Ectodermal cell (in vitro differentiated cells): ENCODE data around the gene PDZD4.

ENCODE experiments used
- H3K27ac ChIP-seq: 2 replicates; pipeline ENCODE4 v1.7.0; 2013; ENCODE audit warnings: mild to moderate bottlenecking, low read depth, low read length; ENCODE audit not compliant: insufficient read depth, poor library complexity, severe bottlenecking
- H3K27me3 ChIP-seq: 2 replicates; pipeline ENCODE4 v1.7.0; 2013; ENCODE audit warnings: mild to moderate bottlenecking, low read length; ENCODE audit not compliant: insufficient read depth, control insufficient read depth, poor library complexity, severe bottlenecking
- H3K36me3 ChIP-seq: one replicate; pipeline ENCODE4 v1.7.0; 2013; ENCODE audit warnings: low read length; ENCODE audit not compliant: control insufficient read depth, insufficient read depth
- H3K4me1 ChIP-seq: one replicate; pipeline ENCODE4 v1.7.0; 2013; ENCODE audit warnings: low read length; ENCODE audit not compliant: control insufficient read depth, insufficient read depth
- H3K4me3 ChIP-seq: 2 replicates; pipeline ENCODE4 v1.7.0; 2013; ENCODE audit warnings: low read depth, low read length, control low read depth; ENCODE audit not compliant: insufficient read depth
- H3K9me3 ChIP-seq: 2 replicates; pipeline ENCODE4 v1.7.0; 2013; ENCODE audit warnings: mild to moderate bottlenecking, low read length, moderate library complexity; ENCODE audit not compliant: control insufficient read depth
- WGBS, 2 experiments: methylation state at CpG; one replicate each; pipeline ENCODE4 v1.1.7; 2013; ENCODE audit warnings: missing lambda C conversion rate in 2 of 2; 5-methylcytosine and 5-hydroxymethylcytosine counted together

Gene PDZD4

DNA sequence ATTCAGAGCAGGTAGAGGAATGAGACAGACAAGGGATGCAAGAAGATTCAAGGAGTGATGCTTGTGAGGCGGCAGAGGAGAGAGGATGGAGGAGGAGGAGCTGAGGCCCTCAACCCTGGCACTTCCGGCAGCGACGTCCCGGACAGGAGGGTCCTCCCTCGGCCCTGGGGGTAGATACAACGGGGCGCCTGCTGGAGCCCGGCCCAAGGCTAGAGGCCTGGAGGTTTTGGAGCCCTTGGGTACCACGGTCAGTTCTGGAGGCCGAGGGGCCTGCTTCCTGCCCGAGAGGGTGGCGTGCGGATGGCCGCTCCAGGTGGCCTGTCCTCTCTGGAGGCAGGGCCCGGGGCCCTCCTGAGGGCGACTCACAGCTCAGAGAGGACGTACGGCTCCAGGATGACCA, 22.4 kb downstream of the PDZD4 start:
- Histone ChIP-seq H3K4me3 (no peak overlapping the region), H3K4me1 (peaks cover 4% of the 10 kb centered on the region), H3K9me3 (no peaks in the 10 kb centered on the region), H3K27ac (no peak overlapping the region), H3K27me3 (no peaks in the 10 kb centered on the region), H3K36me3 (no peaks in the 10 kb centered on the region)
- 94 to 96% methylated on average over 19 of the region's 19 CpGs for WGBS, 2 experiments

DNA sequence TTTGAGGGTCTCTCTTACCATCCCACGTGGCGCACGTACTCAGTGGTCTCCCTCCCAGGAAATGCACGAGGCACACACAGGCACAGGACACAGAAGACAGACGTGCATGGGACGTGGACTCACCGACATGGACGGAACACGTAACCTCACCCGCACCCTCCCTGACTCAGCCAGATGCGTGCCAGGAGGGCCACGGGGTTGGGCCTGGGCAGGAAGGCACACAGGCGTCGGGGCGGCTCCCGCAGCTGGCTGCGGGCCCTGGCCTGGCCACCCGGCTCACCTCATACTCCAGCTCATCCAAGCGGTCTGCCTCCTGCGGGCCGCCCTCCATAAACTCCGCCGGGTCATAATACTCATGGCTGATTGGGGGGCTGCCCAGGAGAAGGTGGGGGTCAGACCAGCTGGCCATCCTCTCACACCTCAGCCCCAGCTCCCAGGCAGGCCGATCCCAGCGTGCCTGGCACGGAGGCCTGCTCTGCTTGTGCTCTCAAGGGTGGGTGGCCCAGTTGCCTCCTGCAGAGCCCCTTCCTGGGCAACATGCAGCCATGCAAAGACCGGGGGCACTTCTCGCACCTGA, 23.3 kb downstream of the PDZD4 start:
- no peaks in the 10 kb centered on the region for H3K4me1 ChIP-seq
- H3K9me3 ChIP-seq, result no peaks in the 10 kb centered on the region
- H3K27ac ChIP-seq, result no peak overlapping the region
- no peaks in the 10 kb centered on the region for H3K36me3 ChIP-seq
- WGBS, 2 experiments, result 93 to 97% methylated on average over 28 of the region's 28 CpGs
- no peak overlapping the region for H3K4me3 ChIP-seq
- no peaks in the 10 kb centered on the region for H3K27me3 ChIP-seq

DNA sequence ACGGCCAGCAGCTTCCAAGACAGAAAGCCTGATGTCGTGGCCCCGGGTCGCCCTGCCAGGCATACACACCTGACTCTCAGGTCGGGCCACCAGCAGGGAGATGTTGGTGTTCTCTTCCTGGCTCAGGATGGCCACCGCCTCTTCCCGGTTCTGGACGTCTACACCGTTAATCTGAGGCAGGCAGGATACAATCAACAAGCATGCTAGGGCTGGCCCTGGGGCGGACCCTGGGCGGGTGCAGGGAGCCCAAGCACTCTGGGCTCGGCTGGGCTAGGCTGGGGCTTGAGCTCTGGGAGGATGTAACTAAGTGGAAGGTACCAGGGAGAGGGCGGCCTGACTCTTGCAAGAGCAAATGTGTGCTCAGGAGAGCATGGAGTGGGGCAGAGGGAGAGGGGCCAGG, 24.9 kb downstream of the PDZD4 start:
- H3K36me3 ChIP-seq, result no peaks in the 10 kb centered on the region
- H3K4me3 ChIP-seq, result no peak overlapping the region
- 92 to 95% methylated on average over 13 of the region's 13 CpGs for WGBS, 2 experiments
- no peaks in the 10 kb centered on the region for H3K27me3 ChIP-seq
- H3K9me3 ChIP-seq, result no peaks in the 10 kb centered on the region
- H3K27ac ChIP-seq, result no peak overlapping the region
- H3K4me1 ChIP-seq, result no peaks in the 10 kb centered on the region

DNA sequence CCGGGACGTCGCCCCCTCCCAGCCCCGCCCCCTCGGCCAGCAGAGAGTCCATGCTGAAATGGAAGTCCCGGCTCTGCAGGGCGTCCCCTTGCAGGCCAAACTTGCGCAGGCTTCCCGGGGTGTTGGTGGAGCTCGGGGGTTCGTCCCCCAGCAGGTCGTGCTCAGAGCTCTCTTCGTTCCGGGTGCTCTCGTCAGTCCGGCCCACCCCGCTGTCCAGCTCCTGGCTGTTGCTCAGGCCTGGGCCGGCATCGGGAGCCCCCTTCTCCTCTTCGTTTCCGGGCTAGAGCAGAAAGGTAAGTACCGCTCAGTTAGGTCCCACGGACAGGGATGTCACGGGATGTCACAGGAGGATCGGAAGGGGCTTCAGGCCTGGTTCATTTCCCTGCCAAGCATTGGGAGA, 25.7 kb downstream of the PDZD4 start:
- WGBS, 2 experiments, result 94 to 95% methylated on average over 25 of the region's 25 CpGs
- Histone ChIP-seq H3K27ac (no peak overlapping the region), H3K9me3 (no peaks in the 10 kb centered on the region), H3K4me3 (no peak overlapping the region), H3K4me1 (no peaks in the 10 kb centered on the region), H3K27me3 (no peaks in the 10 kb centered on the region), H3K36me3 (no peaks in the 10 kb centered on the region)

DNA sequence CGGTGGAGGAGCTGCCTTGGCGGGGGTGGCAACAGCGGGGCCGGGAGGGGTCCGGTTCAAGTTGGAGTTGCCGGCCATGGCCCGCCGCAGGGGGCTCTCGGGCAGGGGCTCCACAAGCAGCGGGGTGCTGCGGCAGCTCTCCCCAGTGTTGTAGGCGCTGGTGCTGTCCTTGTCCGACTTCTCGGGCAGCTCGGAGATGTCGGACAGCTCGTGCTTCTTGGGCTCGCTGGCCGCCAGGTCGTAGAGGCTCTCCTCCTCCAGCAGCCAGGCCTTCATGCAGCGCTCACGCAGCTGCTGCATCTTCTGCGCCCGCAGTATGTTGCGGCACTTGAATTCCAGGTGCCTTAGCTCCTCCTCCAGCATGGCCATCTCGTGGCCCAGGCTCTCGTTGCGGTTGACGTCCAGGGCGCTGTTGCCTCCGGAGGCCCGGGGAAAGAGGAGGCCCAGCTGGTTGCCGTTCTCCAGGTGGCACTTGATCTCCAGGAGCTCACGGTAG, 26.2 kb downstream of the PDZD4 start:
- WGBS, 2 experiments, result 95 to 96% methylated on average over 34 of the region's 34 CpGs
- Histone ChIP-seq H3K4me3 (no peak overlapping the region), H3K36me3 (no peaks in the 10 kb centered on the region), H3K9me3 (no peaks in the 10 kb centered on the region), H3K27ac (no peak overlapping the region), H3K4me1 (no peaks in the 10 kb centered on the region), H3K27me3 (no peaks in the 10 kb centered on the region)

DNA sequence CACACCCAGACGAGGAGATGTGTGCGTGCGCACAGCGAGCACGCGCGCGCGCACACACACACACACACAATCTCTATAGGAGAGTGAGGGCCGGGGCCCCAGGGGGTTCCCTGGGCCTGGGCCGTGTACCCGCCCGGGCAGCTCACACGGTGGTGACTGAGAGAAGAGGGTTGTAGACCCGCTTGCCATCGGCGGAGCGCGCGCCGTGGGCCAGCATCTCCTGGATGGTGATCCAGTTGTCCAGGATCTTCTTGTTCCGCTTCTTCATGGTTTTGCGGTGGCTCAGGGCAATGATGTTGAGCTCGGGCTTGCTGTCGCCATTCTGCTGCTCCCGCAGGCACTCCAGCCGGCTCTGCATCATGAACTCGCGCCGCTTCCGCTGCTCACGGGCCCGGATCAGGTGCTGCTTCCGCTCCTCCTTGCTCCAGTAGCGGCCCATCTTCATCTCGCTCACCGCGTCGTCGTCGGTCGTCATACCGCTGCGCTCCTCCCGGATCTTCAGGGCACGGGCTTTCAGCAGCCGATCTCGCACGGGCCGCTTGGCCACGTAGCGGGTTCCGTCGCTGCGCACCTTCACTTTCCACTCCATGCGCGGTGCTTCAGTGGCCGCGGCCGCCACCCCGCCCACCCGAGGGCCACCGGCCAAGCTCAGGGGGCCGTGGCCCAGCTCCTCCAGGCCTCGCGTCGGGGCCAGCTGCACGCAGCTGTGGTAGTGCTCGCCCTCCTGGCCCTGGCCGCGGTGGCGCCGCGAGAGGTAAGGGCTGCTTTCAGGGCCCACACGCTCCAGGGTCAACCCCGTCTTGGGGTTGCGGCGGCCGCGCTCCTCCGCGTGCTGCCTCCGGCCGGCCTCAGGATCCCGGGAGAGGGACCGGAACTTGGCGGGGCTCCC, 26.9 kb downstream of the PDZD4 start:
- H3K36me3 ChIP-seq, result no peaks in the 10 kb centered on the region
- no peaks in the 10 kb centered on the region for H3K9me3 ChIP-seq
- H3K4me3 ChIP-seq, result no peak overlapping the region
- 96% methylated on average over 79 to 86 of the region's 87 CpGs for WGBS, 2 experiments
- no peaks in the 10 kb centered on the region for H3K4me1 ChIP-seq
- no peaks in the 10 kb centered on the region for H3K27me3 ChIP-seq
- no peak overlapping the region for H3K27ac ChIP-seq

DNA sequence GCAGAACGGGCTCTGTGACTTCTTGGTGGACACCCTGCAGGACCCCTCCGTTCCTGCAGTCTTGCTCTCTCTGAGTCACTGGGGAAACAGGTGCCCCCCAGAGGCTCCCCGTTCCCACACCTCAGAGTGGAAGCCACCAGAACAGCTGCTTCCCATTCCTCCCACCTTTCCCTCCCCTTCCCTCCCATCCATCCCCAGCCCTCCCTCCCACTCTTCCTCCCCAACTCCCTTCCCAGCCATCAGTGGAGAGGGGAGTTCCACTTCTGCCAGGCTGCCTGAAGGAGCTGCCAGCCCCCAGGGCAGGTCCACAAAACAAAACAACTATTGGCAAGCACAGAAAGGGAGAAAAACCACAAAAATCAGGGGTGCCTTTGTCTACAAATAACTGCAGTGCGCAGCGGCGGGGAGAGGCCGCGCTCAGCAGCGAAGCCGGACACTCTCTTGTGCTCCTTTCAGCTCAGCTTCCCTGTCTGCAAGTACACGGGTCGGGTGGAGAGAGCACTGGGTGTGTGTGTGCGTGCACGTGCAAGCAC, 27.8 kb downstream of the PDZD4 start:
- Histone ChIP-seq H3K36me3 (no peaks in the 10 kb centered on the region), H3K27ac (no peak overlapping the region), H3K27me3 (no peaks in the 10 kb centered on the region), H3K4me1 (no peaks in the 10 kb centered on the region), H3K4me3 (no peak overlapping the region), H3K9me3 (no peaks in the 10 kb centered on the region)
- WGBS, 2 experiments, result 94 to 96% methylated on average over 14 of the region's 14 CpGs

DNA sequence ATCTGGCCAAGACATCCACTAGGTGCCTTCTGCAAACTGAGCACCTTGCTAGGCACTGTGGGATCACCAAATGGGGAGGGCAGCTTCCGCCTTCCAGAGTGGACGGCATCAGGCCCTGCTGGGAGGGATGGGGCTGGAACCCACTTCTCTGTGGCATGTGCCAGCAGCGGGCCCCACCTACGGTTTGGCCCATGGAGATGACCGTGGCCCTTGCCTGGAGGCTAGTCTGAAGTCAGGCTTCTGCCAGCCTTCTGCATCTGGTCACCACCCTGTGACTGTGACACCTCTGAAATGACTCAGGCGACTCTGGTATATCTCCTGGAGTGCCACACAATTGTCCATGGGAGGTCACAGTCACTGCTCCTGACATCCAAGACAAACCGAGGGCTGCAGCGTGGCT, 28.7 kb downstream of the PDZD4 start:
- no peaks in the 10 kb centered on the region for H3K4me1 ChIP-seq
- 92 to 96% methylated on average over 8 of the region's 8 CpGs for WGBS, 2 experiments
- H3K27ac ChIP-seq, result no peak overlapping the region
- no peaks in the 10 kb centered on the region for H3K27me3 ChIP-seq
- no peaks in the 10 kb centered on the region for H3K9me3 ChIP-seq
- H3K36me3 ChIP-seq, result peaks cover 4% of the 10 kb centered on the region
- no peak overlapping the region for H3K4me3 ChIP-seq

DNA sequence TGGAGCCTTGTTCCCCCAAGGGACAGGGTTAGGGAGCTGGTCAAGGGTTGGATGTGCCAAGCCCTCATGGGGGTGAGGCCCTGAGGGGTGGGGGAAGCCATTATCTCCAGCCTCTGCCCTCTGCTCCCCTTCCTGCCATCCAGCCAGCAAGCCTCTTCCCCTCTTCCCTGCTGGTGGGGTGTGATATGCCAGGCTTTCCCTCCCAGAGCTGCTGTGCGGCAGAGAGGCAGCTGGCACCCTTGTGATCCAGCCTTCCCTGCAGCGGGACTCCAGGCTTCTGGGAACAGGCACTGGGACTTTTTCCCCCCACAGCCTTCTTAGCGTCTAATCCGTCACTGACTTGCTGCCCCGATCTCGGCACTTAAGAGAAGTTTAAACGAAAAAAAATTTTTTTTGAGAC, 29.6 kb downstream of the PDZD4 start:
- Histone ChIP-seq H3K36me3 (peaks cover 4% of the 10 kb centered on the region), H3K4me1 (no peaks in the 10 kb centered on the region), H3K9me3 (no peaks in the 10 kb centered on the region), H3K4me3 (no peak overlapping the region), H3K27ac (no peak overlapping the region), H3K27me3 (no peaks in the 10 kb centered on the region)
- 94 to 95% methylated on average over 7 of the region's 7 CpGs for WGBS, 2 experiments

DNA sequence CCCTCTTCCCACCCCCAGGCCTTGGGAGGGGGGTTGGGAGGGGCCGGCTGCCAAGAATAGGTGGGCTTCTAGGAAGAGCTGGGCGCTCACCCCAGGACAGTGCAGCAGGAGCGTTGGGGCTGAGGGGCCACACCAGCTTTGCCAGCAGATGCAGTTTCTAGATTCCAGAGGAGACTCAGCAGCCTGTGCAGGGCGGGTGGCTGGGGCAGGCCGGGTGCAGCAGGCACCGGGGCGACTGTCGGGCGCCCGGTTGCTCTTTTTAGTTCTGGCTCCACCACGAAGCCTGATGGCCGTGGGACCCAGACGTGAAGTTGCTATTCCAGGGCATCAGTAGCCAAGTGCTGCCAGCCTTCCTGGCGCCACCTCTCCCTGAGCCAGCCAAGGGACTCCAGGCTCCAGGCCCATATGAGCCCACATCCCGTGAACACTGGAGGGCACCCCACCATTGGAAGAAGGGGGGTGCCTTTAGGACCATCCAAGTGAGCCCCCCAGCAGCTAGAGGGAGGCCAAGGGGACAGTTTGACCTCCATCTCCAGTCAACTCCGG, 30.1 kb downstream of the PDZD4 start:
- no peaks in the 10 kb centered on the region for H3K4me1 ChIP-seq
- H3K4me3 ChIP-seq, result no peak overlapping the region
- peaks cover 4% of the 10 kb centered on the region for H3K36me3 ChIP-seq
- WGBS, 2 experiments, result 92 to 93% methylated on average over 16 of the region's 16 CpGs
- no peaks in the 10 kb centered on the region for H3K9me3 ChIP-seq
- no peak overlapping the region for H3K27ac ChIP-seq
- H3K27me3 ChIP-seq, result no peaks in the 10 kb centered on the region
